ENCODE data around the gene DIS3L2.

Gene DIS3L2

GRCh38 chr2:232245111-232245510 lies 283.6 kb downstream of the DIS3L2 start:
- TF ChIP-seq CTCF (IDR thresholded peaks at IDR 0.05): no peak

GRCh38 chr2:232246245-232246644 lies 284.7 kb downstream of the DIS3L2 start:
- no peak for TF ChIP-seq CTCF (IDR thresholded peaks at IDR 0.05)

- TF ChIP-seq CTCF (IDR thresholded peaks at IDR 0.05): no peak
Observed at GRCh38 chr2:232249096-232249495, 287.6 kb downstream of the DIS3L2 start.

- no peak for TF ChIP-seq CTCF (IDR thresholded peaks at IDR 0.05)
Observed at GRCh38 chr2:232250246-232251175, 289.0 kb downstream of the DIS3L2 start.

- TF ChIP-seq CTCF (IDR thresholded peaks at IDR 0.05): no peak
Observed at GRCh38 chr2:232255033-232255432, 293.5 kb downstream of the DIS3L2 start.

- TF ChIP-seq CTCF (IDR thresholded peaks at IDR 0.05): no peak
Observed at GRCh38 chr2:232260075-232260474, 298.6 kb downstream of the DIS3L2 start.

- TF ChIP-seq CTCF (IDR thresholded peaks at IDR 0.05): no peak
Observed at GRCh38 chr2:232261776-232262175, 300.3 kb downstream of the DIS3L2 start.
